Measurements from ENCODE around the gene CDC42BPA.

DNA sequence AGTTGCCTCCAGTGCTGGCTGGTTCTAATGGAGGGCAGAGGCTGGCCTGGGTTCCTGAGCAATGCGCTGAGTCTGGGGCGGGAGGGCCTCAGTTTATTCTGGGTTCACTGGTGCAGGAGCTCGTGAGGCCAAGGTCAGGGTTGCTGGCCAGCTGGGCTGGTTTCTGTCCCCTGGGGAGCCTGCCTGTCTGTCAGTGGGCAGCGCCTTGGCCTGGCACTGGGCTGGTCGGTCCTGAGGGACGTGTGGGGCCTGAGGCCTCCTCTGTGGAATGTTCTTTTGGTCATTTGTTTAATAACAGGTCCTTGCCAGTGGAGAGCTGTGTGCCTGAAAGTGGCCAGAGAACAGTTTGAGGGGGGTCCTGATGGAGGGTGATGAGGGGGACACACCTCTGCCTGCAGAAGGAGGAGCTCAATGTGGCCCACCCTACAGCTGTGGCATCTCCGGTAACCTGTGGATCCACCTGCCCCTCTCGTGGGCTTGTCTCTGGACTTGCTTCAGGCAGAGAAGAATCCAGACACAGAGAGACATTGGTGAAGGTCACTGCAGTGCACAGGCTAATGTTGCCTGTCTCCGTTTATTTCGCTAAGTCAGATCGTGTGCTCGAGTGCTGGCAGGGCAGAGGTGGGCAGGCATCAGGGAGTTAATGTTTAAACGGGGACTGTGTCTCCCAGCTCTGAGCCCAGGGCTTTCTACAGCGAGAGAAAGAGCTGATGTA, 343.6 kb downstream of the CDC42BPA start:
- no peak for TF ChIP-seq SIN3A (IDR thresholded peaks at IDR 0.05; ENCODE audit: borderline replicate concordance, insufficient read depth, low read length)
- TF ChIP-seq POLR2AphosphoS5 (IDR thresholded peaks at IDR 0.05; ENCODE audit: low read depth, low read length), result no peak
